GM19023 (cell line): ENCODE results near the gene HNRNPC.
"Not testable (repeated sequence)": the region's sequence is repeated elsewhere in the genome, so short reads cannot be mapped to it uniquely, and the experiment has no call there.

Experiments used
- ATAC-seq: cut with Tn5 transposase; IDR thresholded peaks from one replicate; pipeline ENCODE4 v1.9.1; 2021; ENCODE audit warnings: mild to moderate bottlenecking, moderate library complexity; ENCODE audit not compliant: unreplicated experiment

Gene HNRNPC

DNA sequence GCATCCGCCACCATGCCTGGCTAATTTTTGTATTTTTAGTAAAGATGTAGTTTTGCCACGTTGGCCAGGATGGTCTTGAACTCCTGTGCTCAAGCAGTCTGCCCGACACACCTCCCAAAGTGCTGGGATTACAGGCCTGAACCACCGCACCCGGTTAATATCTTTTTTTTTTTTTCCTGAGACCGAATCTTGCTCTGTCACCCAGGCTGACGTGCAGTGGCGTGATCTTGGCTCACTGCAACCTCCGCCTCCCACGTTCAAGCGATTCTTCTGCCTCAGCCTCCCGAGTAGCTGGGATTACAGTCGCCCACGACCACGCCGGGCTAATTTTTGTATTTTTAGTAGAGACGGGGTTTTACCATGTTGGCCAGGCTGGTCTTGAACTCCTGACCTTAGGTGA is 3.4 kb upstream of the HNRNPC start:
- not testable (repeated sequence) for ATAC-seq

DNA sequence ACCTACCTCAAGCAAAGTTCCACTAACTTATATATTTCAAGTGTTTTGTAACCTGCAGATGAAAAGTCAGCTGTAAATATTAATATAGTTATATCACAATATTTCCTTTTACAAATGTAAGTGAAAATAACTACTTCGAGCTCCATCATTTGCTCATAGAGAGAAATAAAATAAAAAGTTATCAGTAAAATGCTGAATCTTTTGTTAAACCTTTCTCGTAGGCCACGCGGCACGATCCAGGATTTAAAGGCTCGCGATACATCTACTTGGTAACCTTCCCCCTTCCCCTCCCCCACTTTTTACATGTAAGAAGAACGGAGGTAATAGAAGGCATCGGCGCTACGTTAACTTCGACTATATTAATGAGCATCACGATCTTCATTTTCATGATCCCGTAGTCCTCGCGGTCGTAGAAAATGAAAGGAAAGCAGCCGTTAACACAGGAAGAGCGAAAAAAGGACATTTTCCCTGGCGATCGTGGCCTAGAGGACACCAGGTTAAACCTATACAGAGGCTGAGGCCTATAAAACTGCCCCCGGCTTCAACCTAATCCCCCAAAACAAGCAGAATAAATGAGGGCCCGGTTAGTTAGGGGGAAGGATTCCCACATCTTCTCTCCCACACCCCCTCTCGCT is 508 bp downstream of the HNRNPC start:
- ATAC-seq: no peak

DNA sequence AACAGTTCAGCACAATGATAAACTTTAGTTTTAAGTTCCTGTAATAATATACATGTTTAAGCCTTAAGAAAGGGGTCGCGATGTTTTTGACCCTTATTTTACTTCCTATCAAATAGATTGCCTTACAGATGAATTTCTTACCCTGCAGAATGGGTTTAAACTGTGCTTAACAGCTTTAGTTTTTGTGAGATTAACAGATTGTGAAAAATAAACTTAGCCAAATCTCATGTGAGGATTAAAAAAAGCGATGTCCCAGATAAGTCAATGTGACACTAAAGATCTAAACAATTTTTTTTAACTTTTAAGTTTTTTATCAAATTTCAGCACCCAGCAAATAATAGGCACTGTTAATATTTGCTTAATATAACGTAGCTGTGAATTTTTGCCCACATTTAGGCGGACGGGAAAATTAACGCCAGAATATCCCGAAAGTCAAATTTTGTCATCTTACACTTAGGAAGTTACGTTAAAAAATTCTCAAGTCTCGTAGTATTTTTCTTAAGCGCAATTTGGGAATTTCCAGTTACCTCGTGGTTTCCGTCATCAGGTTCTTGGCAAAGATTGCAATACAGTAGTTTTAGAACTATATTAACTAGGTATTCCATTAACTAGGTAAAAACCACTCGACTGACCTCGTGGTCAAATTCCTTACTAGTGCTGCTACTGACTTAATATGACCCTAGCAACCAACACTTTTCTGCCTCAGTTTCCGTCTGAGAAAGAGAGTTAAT is 1.2 kb downstream of the HNRNPC start:
- ATAC-seq: no peak

DNA sequence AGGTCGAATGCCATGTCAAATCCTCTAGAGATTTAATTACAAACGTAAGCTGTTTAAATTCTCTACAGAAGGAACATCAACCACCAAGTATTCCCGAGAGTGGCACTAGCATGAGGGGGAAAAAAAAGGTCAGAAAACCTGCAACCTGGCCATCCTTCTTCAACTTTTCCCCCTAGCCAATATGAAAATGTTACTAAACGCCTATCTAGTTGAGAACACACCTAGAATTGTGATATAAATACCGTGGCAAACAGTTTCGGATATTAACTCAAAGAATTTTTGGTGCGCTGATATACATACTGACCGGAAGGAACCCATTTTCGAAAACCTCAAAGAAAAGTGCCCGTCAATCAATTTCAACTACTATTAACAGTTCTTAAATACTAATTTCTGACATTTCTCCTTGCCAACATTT is 1.8 kb downstream of the HNRNPC start:
- no peak for ATAC-seq

DNA sequence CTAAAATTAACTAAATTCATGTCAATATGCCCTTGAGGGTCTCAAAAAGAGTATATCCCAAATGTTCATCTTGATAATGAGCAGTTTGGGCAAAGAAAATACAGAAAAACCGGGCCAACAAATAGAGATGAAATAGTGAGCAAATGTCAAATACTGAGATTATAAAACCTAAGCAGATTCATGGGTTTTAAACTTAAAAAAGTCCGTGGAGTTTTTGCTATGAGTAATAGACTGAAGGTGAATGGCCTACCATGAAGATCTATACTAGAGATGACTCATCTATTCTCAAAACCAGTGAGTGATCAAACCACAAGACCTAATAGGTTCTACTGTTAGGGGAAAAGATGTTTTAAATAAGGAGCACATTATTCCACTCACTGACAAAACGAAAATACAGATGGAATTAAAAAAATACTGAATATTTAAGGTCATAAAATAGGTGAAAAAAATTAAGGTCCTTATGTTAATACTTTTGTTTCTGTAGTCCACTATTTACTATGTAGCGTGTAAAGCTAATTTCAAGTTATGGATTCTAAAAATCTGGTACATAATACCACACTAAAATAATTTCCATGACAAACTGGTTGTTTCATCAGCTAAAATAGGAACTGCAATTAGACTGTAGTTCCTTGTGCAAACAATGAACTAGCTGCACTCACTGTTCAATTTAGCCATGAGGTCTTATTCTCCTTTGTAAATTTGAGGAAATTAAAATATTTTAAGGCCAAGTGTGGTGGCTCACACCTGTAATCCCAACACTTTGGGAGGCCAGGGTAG is 5.0 kb downstream of the HNRNPC start:
- ATAC-seq: peak; percentile 74

DNA sequence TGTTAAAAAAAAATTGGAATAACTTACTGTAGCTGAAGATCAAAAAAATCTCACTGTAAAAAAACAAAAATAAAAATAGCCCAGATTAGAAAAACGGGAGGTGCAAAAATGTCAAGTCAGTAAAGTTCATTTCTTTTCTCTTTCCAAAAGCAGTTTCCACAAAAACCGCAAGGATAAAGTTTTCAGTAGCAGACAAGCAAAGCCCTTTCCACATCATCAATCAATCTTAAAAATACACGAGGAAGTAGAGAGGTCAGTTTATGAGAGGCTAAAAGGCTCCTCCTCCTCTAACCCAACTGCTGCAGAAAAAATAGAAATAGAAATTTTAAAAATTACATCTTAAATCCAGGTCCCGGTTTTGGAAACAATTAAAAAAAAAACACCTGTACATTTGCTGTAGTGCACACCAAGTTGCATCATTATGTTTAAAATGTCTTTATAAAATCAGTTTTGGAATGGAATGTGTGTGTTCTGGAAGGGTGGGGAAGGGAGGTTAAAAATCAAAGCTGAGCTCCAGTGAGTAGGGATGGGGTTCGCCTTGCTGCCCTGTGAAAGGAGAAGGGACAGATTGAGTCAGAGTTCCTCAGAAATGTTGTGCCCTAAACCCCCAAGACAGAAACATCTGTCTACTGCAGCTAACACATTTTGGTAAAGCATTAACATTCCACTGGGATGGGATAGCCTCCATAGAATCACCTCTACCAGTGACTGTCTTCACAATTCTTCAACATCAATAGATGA is 5.8 kb downstream of the HNRNPC start:
- no peak for ATAC-seq

DNA sequence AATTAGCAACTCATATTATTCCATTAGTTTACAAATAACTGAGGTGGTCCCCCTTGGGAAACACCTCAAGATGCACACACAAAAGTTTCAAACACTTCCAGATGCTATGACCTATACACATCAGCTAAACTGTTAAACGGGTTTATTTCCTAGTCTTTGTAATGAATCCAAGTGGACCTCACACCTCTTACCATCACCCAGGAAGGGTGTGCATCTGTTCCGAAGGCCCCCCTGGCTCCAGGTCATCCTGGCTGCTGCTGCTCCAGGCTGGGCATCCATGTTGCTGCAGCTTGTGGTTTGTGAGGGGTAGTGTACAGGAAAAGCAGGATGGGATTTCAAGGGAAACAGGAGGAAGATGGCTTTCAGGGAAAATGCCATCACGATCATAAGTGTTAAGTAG is 6.8 kb downstream of the HNRNPC start:
- no peak for ATAC-seq

DNA sequence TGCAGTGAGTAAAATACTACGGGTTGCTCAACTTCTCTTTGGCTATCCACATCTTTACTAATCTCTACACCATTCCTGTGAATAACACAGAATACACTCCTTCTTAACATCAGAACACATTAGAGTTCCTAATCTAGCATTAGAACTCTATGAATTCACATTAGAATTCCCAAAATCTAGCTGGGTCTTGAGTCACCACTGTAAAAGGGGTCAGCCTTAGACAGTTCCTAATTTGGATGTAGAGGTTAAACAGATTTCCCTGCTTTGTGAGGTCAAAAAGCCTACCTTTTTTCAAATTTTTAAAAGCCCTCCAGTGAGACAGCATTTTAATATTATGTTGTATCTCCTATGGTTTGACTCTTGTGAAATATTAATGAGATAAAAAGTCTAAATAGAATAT is 7.4 kb downstream of the HNRNPC start:
- no peak for ATAC-seq

DNA sequence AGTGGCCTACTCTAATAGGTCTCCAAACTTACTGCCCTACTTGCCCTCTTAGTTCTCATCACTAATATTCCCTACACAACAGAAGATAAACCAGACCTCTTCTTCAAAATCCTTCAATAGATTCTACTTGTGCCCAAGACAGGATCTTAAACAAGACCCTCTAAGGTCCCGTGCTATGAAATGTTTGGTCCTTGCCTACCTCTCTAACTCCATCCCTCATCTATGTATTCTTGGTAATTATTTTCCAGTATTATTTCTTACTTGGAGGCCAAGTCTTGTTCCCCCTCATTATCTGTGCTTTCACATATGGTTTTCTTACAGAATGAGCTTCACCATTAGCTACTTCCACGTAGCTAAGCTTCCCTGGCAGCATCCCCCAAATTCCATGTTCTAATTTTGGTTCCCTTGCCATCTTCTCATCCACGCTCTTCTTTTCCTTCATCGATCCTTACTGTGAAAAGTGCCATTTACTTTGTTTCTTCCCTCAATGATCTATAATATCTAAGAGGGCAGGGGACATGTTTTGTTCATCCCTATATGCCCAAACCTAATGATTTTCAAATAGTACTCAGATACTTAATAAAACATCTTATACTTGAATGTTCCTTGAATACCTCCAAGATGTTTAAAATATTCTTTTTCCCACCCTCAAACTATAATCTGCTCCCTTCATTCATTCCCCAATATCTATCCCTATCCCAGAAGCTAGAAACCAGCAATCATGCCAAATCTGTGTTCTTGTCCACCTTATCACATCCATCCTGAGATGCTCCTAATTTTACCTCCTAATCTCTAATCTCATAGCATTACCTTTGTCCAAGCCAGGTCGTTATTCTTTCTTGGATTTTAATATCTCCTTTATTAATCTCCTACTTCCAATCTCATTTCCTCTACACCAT is 10.1 kb downstream of the HNRNPC start:
- ATAC-seq: no peak

DNA sequence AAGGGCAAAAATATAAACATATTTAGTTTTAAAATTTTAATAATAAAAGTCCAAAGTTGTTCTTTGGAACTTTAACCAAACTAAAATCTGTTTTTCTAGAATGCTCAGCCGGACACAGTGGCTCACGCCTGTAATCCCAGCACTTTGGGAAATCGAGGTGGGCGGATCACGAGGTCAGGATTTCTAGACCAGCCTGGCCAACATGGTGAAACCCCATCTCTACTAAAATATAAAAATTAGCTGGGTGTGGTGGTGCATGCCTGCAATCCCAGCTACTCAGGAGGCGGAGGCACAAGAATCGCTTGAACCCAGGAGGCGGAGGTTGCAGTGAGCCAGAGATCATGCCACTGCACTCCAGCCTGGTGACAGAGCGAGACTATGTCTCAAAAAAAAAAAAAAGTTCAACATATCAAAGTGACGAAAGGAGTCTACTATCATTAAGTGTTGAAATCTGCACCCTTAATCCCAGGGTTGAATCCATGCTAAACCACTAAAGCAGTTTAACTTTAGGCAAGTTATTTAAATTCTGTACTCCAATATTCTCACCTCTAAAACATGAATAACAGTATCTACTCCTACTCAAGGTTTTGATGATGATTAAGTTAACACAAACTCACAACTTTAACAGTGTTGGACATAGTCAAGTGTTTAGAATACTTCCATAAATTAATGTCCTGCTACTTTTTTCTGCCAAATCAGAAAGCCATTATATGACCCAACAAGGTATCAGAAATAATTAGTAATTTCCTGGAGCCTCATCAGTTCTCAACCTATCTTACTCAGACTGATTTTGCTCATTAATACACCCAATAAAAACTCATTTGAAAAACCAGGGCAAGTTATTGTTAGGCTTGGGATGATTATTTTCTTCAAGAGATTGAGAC is 11.0 kb downstream of the HNRNPC start:
- ATAC-seq: no peak

DNA sequence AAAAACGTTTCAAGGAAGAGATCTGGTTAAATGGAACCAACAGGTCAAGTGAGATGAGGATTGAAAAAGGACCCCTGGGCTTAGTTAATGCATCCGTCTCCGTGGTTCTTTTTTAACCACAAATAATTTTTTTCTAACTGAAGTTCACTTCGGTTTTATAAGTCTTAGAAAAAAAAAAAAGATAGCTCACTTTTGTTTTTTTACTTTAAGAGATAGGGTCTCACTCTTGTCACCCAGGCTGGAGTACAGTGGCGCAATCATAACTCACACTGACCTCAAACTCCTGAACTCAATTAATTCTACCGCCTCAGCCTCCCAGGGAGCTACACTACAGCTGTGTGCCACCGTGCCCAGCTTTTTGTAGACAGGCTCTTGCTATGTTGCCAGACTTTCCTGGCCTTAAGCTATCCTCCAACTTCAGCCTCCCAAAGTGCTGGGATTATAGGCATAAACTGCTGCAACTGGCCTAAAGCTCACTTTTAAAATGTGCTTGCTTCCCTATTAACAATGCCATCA is 11.8 kb downstream of the HNRNPC start:
- no peak for ATAC-seq

DNA sequence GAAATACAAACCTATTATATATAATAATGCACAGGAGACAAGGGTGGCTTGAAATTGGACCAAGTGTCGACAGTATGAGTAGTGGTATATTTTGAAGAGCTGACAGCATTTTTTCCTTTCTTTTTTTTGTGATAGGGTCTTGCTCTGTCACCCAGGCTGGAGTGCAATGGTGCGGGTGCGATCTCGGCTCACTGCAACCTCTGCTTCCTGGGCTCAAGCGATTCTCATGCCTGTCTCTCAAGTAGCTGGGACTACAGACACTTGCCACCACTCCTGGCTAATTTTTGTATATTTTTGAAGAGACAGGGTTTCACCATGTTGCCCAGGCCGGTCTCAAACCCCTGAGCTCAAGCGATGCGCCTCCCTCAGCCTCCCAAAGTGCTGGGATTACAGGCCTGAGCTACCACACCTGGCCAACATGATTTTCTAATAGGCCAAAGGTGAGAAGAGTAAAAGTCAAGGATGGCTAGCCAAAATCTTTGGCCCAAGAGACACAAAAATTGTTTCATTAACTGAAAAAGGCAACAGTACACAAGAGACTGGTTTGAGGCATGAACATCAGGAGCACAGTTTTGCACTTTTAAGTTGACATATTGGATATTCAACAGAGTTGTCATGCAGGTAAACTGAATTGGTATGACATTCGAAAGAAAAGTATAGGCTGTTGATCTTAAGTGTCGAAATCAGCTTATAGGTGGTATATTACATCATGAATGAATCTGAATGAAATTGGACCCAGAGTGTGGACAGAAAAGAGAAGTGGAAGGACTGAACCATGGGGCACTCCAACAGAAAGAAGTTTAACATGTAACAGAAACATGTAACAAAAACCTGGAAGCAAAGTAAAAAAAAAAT is 12.5 kb downstream of the HNRNPC start:
- no peak for ATAC-seq

DNA sequence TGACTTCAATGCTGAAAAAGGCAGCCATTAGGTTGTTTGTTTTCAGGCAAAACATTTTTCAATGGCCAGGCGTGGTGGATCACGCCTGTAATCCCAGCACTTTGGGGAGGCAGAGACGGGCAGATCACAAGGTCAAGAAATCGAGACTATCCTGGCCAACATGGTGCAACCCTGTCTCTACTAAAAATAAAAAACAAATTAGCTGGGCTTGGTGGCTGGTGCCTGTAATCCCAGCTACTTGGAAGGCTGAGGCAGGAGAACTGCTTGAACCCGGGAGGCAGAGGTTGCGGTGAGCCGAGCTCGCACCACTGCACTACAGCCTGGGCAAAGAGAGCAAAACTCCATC is 13.2 kb downstream of the HNRNPC start:
- ATAC-seq: not testable (repeated sequence)

DNA sequence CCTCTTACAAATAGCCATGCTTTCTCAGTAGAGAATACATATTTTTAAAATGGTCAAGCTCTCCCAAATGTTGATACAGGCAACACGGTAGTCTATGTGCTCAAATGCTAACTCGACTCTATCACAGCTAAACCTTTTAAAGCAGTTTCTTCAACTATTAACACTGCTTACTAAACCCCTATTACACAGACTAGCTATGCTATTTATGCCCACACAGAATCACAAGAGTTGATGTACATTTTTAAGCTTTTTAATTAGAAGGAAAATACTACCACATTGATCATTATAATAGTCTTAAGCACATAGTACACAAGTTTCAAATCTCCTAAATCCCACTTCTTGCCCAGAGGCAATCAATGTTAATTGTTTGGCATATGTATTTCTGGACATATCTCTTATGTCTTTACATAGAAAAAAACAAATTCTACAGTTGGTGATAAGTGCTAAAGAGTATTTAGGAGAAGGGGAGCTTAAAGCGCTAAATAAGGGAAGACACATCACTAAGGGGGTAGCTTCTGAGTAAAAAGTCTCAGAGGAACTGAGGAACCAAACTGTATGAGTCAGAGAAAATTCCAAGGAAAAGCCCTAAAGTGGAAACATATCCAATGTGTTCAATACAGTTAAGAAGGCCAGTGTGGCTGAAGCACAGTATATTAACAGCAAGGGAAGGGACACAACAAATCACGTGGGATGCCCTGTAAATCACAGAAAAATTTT is 13.7 kb downstream of the HNRNPC start:
- ATAC-seq: no peak

DNA sequence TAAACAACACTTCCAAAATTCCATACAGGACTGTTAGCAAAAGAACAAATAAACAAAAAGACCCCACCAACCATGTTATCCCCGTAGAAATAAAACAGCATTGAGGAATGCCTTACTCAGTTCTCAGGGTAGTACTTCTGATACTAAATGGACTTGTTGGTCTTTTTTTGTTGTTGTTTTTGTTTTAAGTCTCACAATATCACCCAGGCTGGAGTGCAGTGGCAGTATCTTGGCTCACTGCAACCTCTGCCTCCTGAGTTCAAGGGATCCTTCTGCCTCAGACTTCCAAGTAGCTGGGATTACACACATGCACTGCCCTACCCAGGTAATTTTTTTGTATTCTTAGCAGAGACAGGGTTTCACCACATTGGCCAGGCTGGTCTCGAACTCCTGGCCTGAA is 17.1 kb downstream of the HNRNPC start:
- no peak for ATAC-seq

DNA sequence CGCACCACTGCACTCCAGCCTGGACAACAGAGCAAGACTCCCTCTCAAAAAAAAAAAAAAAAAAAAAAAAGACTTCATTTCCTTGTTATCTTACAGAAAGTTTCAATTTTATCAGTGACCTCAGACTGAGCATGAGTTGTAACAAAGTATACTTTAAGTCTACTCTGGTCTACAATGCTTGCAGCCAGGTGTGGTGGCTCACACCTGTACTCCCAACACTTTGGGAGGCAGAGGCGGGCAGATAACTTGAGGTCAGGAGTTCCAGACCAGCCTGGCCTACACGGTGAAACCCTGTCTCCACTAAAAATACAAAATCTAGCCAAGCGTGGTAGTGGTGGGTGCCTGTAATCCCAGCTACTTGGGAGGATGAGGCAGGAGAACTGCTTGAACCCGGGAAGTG is 18.0 kb downstream of the HNRNPC start:
- no peak for ATAC-seq

DNA sequence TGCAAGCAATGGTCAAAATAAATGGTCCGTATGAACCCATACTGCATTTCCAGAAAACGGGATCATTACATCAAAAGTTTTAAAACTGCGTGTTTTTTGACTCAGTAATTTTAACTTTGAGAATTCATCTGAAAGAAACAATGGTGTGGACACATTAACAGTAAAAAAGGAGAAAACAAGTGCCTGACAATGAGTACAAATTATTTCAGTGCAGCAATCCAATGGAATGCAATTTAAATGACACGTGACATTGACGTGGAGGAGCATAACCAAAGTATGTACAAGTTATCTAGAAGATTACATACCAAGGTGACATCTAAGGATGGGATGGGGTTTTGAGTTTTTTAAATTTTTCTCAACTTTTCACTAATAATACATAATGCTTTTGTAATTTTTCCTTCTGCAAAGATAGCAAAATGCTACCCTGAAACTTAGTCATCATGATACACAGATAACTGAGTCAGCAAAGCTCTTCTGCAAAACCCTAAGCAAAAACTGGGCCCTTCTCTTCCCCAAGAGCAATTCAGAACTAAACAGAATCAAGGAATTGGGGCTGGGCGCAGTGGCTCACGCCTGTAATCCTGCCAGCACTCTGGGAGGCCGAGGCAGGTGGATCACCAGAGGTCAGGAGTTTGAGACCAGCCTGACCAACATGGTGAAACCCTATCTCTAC is 20.4 kb downstream of the HNRNPC start:
- no peak for ATAC-seq
